ENCODE results near the gene LGALS12.

The LGALS12 gene

GRCh38 chr11:63491636-63492372, 14.1 kb upstream of the LGALS12 start:
- no peak for TF ChIP-seq CTCF (IDR thresholded peaks at IDR 0.05; ENCODE audit: insufficient read depth, low read depth, low read length, missing control alignments)
- H3K4me3 ChIP-seq (ENCODE audit: low read depth, low read length) = no peak overlapping the region
- peak; percentile 4 for DNase-seq (ENCODE audit: low read depth)

GRCh38 chr11:63492441-63492840, 13.4 kb upstream of the LGALS12 start:
- DNase-seq (ENCODE audit: low read depth) = no peak
- H3K4me3 ChIP-seq (ENCODE audit: low read depth, low read length) = no peak overlapping the region
- no peak for TF ChIP-seq CTCF (IDR thresholded peaks at IDR 0.05; ENCODE audit: insufficient read depth, low read depth, low read length, missing control alignments)

- no peak for TF ChIP-seq CTCF (IDR thresholded peaks at IDR 0.05; ENCODE audit: insufficient read depth, low read depth, low read length, missing control alignments)
- H3K4me3 ChIP-seq (ENCODE audit: low read depth, low read length) = no peak overlapping the region
- no peak for DNase-seq (ENCODE audit: low read depth)
These were observed 12.8 kb upstream of the LGALS12 start for GRCh38 chr11:63493127-63493526.

- no peak overlapping the region for H3K4me3 ChIP-seq (ENCODE audit: low read depth, low read length)
- no peak for TF ChIP-seq CTCF (IDR thresholded peaks at IDR 0.05; ENCODE audit: insufficient read depth, low read depth, low read length, missing control alignments)
- no peak for DNase-seq (ENCODE audit: low read depth)
These were observed 10.9 kb upstream of the LGALS12 start for GRCh38 chr11:63494975-63495374.

GRCh38 chr11:63499874-63500273, 6.0 kb upstream of the LGALS12 start:
- no peak for DNase-seq (ENCODE audit: low read depth)
- no peak overlapping the region for H3K4me3 ChIP-seq (ENCODE audit: low read depth, low read length)
- no peak for TF ChIP-seq CTCF (IDR thresholded peaks at IDR 0.05; ENCODE audit: insufficient read depth, low read depth, low read length, missing control alignments)

GRCh38 chr11:63501236-63501635, 4.6 kb upstream of the LGALS12 start:
- DNase-seq (ENCODE audit: low read depth) = no peak
- H3K4me3 ChIP-seq (ENCODE audit: low read depth, low read length) = no peak overlapping the region
- no peak for TF ChIP-seq CTCF (IDR thresholded peaks at IDR 0.05; ENCODE audit: insufficient read depth, low read depth, low read length, missing control alignments)

- DNase-seq (ENCODE audit: low read depth) = peak; percentile 8
- no peak overlapping the region for H3K4me3 ChIP-seq (ENCODE audit: low read depth, low read length)
- no peak for TF ChIP-seq CTCF (IDR thresholded peaks at IDR 0.05; ENCODE audit: insufficient read depth, low read depth, low read length, missing control alignments)
These were observed 3.5 kb upstream of the LGALS12 start for GRCh38 chr11:63502252-63502820.

All from GM12865 (cell line).